ENCODE data around the gene MKNK2. TPM values are rescaled to one million over a fixed set of nuclear protein-coding genes. Genes with fewer than 3 reads are reported as not detected.

MKNK2 gene
- total RNA-seq, 1 donor from 2014 or later, result 154 TPM

- TF ChIP-seq, protein P1, sequence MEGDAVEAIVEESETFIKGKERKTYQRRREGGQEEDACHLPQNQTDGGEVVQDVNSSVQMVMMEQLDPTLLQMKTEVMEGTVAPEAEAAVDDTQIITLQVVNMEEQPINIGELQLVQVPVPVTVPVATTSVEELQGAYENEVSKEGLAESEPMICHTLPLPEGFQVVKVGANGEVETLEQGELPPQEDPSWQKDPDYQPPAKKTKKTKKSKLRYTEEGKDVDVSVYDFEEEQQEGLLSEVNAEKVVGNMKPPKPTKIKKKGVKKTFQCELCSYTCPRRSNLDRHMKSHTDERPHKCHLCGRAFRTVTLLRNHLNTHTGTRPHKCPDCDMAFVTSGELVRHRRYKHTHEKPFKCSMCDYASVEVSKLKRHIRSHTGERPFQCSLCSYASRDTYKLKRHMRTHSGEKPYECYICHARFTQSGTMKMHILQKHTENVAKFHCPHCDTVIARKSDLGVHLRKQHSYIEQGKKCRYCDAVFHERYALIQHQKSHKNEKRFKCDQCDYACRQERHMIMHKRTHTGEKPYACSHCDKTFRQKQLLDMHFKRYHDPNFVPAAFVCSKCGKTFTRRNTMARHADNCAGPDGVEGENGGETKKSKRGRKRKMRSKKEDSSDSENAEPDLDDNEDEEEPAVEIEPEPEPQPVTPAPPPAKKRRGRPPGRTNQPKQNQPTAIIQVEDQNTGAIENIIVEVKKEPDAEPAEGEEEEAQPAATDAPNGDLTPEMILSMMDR (conservative IDR thresholded peaks at IDR 0.05; ENCODE audit: low read depth, low read length), result no peak
- no peak for DNase-seq (ENCODE audit: low read depth)
- H3K4me3 ChIP-seq (ENCODE audit: low read depth, low read length), result no peak overlapping the region
Observed at GRCh38 chr19:2084993-2085720, 34.1 kb upstream of the MKNK2 start.

DNA sequence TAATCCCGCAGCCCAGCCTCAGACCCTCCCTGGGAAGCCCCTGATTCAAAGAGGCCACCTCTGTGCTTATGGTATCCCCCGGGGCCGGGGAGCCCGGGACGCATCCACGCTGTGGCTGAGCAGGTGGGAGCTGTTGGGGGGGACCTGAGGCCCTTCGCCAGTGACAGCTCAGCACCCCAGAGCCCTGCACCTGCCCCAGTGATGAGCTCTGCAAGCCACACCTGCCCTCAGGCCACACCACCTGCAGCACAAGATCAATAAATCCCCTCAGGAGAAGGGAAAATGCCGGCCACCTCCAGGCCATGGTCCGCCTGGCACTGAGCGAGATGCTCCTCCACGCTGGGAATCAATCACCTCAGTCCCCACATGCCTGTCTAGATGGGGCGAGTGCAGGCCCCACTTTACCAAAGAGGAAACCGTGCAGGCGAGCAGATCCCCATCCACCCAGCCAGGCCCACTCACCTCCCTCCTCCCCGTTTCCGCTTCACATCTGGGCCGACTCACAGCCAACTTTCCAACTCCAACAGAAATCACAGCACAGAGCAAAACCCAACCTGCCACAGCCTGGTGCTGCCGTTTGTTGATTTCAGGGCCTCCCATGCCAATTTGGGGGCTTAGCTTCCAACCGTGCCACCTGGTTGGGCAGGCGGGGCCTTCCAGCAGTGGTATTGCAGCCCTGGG is 32.3 kb upstream of the MKNK2 start:
- no peak for DNase-seq (ENCODE audit: low read depth)
- H3K4me3 ChIP-seq (ENCODE audit: low read depth, low read length), result no peak overlapping the region
- TF ChIP-seq, protein P1 (conservative IDR thresholded peaks at IDR 0.05; ENCODE audit: low read depth, low read length), result no peak

GRCh38 chr19:2081873-2082810 is 31.1 kb upstream of the MKNK2 start:
- TF ChIP-seq, protein P1 (conservative IDR thresholded peaks at IDR 0.05; ENCODE audit: low read depth, low read length), result no peak
- no peak for DNase-seq (ENCODE audit: low read depth)
- H3K4me3 ChIP-seq (ENCODE audit: low read depth, low read length), result no peak overlapping the region

- no peak overlapping the region for H3K4me3 ChIP-seq (ENCODE audit: low read depth, low read length)
- DNase-seq (ENCODE audit: low read depth), result no peak
- TF ChIP-seq, protein P1 (conservative IDR thresholded peaks at IDR 0.05; ENCODE audit: low read depth, low read length), result no peak
Observed at GRCh38 chr19:2080336-2080988, 29.4 kb upstream of the MKNK2 start.

- no peak overlapping the region for H3K4me3 ChIP-seq (ENCODE audit: low read depth, low read length)
- DNase-seq (ENCODE audit: low read depth), result no peak
- TF ChIP-seq, protein P1 (conservative IDR thresholded peaks at IDR 0.05; ENCODE audit: low read depth, low read length), result no peak
Observed at GRCh38 chr19:2079865-2080301, 28.8 kb upstream of the MKNK2 start.

DNA sequence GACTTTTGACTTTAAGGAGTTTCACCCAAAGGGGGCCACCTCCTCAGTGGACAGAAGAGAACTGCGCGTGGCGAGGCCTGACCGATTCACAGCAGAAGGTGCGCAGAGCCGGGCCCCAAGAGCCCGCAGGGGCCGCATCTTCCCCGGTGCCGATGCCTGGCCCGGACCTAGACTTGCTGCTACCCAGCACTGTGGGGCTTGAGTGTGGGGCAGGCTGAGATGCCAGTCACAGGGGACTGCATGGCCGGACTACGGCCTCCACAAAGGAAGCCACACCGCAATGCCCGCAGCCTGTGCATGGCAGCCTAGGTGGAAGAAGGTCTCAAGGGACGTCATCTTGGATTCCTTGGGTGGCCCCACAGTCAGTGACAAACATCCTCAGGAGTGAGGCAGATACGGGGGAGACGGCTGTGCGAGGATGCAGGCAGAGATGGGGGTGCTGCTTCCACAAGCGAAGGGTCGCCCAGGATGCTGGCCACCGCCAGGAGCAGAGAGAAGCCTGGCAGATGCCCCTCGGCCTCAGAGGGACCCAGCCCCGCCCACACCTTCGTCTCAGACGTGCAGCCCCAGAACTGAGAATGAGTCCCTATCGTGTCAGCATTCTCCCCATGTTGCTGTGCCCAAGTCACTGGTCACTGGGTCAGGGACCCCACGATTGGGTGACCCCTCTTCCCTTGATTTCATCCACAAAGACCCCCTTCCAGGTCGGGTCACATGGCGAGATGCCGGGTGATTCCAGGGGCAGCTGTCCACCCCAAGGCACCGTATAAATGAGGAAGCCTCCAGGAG is 28.2 kb upstream of the MKNK2 start:
- TF ChIP-seq, protein P1 (conservative IDR thresholded peaks at IDR 0.05; ENCODE audit: low read depth, low read length), result no peak
- H3K4me3 ChIP-seq (ENCODE audit: low read depth, low read length), result no peak overlapping the region
- no peak for DNase-seq (ENCODE audit: low read depth)
